HG03139 (cell line): ENCODE results near the gene DACT2.
"Not testable (repeated sequence)": the region's sequence is repeated elsewhere in the genome, so short reads cannot be mapped to it uniquely, and the experiment has no call there.

ENCODE experiments used
- ATAC-seq: cut with Tn5 transposase; IDR thresholded peaks from one replicate; pipeline ENCODE4 v1.9.1; 2021; ENCODE audit not compliant: unreplicated experiment

Gene DACT2

GRCh38 chr6:168326294-168327261 is 7.0 kb upstream of the DACT2 start:
- ATAC-seq: no peak

- no peak for ATAC-seq
Measured at GRCh38 chr6:168322966-168323365, 3.4 kb upstream of the DACT2 start.

DNA sequence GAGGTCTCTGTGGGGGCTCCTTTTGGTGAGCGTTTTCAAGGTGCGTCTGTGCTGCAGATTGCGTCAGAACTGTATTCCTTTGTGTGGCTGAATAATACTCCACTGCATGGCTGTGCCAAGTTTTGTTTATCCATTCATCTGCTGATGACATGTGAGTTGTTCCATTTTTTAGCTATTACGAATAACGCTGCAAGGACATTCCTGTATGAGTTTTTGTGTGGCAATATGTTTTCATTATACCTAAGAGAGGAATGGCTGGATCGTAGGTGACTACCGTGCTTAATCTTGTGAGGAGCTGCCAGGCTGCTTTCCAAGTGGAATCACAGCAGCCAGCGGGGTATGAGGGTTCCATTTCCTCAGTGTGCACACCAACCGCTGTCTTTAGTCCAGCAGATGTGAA is 1.1 kb upstream of the DACT2 start:
- no peak for ATAC-seq

- ATAC-seq: no peak
Measured at GRCh38 chr6:168318579-168319278, 848 bp downstream of the DACT2 start.

- ATAC-seq: no peak
Measured at GRCh38 chr6:168318090-168318489, 1.5 kb downstream of the DACT2 start.

- no peak for ATAC-seq
Measured at GRCh38 chr6:168315596-168315995, 4.0 kb downstream of the DACT2 start.

DNA sequence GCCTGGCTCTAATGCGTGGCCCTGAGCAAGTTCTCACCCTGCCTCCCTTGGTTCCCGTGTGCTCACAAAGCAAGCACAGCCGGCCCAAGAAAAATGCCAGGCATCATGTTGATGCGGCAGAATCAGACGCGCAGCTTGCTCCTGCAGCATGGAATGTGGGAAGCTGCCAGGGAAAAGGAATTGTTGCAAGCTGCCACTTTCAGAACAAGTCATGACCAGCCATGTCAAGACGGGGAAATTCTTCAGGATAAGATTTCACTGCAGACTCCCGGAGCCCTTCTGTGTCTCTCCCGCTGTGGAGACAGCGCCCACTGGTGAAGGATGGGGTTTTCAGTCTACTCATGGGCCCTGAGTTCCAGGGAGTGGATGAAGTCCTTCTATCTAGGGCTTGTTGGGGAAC is 4.6 kb downstream of the DACT2 start:
- no peak for ATAC-seq

- no peak for ATAC-seq
Measured at GRCh38 chr6:168314021-168314420, 5.6 kb downstream of the DACT2 start.

DNA sequence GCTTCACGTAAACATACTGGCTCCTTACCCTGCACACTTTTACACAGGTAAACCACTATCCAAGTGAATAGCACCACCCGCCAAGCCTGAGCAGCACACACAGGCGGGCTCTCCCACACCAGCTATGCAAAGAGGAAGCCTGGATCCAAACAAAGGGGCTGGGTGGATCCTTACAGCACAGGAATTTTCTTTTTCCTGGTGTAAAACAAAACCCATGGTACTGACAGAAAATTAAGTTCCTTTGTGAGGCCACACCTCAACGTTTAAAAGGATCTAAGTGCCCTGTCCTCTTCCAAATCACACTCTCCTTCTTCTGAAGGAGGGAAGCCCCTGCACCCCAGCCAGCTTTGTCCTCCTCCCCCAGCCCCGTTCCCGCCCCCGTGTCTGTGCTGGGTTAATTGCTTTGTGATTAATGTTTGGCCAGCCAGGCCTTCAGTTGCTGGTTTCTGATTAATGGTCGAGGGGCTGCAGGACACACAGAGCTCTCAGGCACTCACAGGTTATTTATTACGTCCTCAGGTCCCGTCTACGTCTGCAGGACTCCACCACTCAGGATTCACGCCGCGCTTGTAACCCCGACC is 6.1 kb downstream of the DACT2 start:
- no peak for ATAC-seq

DNA sequence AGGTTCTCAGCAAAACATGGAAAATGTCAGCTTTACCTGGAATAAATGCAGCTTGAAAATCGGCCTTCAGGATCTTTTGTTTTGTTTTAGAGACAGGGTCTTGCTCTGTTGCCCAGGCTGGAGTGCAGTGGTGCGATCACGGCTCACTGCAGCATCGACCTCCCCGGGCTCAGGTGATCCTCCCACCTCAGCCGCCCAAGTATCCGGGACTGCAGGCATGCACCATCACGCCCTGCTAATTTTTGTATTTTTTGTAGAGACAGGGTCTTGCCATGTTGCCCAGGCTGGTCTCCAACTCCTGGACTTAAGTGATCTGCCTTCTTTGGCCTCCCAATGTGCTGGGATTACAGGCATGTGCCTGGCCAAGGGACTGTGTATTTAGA is 7.5 kb downstream of the DACT2 start:
- ATAC-seq: not testable (repeated sequence)

DNA sequence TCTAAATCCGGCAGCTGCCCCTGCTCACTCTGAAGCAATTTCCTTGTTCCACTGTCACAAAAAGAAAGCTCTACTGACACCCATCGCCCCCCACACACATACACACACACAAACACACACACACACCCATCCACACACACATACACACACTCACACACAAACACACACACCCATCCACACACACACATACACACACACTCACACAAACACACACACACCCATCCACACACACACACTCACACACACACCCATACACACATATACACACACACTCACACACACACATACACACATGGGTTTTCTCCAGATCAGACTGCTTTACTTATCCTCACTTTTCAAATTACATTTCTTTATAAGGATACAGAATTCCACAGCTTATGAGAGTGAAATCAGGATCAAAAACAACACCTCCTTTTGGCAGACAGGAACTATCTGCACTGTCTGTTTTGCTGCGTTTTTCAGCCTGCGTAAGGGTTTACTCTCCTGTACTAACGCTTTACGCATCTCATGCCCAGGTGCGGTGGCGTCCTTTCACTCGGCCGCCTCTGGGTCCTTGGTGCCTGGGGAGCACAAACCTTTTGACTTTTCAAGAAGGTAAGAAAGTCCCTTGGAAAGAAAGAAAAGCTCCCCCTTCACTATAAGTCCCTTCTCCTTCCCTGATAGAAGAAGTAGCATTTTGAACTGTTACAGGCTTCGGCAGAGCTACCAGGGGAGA is 8.0 kb downstream of the DACT2 start:
- no peak for ATAC-seq

DNA sequence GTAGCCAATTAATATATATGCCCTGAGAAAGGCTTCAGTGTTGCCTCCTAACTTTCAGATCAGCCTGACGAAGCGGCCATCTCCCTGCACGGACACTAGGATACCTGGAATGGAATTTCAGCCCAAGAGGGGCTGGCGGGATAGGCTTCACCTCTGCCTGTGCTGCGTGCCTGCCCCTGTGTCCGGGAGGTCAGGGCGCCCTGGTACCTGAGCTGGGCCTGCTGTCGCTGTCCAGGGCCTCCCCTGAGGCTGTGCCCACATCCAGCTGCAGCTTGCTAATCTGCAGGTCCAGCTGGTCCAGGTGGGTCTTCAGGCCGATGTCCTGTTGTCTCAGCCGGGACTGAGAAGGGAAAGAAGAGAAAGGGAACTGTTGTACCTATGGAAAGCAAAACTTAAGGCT is 8.6 kb downstream of the DACT2 start:
- ATAC-seq: no peak

DNA sequence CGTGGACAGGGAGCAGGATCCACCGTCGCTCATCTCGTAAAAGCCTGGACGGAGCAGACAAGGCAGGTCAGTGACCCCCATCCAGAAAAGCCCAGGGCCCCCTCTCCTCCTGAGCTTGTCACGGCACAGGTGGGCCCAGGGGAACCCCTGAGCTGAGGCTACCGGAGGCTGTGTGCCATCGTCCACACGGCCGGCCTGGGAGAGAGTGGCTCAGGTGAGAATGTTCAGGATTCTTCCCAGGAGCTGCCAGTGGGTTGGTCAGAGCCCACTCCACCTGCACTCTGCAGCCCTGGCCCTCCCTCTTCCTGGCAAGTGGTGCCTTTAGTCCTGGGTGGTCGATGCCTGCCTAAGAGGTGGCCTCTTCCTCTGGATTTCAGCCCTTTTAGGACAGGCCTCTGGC is 9.2 kb downstream of the DACT2 start:
- no peak for ATAC-seq

- ATAC-seq: no peak
Measured at GRCh38 chr6:168309997-168310396, 9.6 kb downstream of the DACT2 start.

DNA sequence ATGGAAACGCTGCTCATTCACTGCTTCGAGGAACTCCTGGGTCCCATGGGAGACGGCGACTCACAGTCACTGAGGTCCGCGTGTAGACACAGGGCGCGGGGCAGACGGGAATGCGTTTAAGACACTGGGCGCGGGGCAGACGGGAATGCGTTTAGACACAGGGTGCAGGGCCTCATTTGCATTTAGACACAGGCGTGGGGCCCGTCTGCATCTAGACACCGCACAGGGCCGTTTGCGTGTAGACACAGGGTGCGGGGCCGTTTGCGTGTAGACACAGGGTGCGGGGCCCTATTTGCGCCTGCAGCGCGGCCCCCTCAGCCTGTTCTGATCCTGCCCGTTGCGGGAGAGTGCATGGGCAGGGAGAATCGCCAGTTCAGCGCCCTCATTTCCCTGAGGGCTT is 10.4 kb downstream of the DACT2 start:
- ATAC-seq: no peak

DNA sequence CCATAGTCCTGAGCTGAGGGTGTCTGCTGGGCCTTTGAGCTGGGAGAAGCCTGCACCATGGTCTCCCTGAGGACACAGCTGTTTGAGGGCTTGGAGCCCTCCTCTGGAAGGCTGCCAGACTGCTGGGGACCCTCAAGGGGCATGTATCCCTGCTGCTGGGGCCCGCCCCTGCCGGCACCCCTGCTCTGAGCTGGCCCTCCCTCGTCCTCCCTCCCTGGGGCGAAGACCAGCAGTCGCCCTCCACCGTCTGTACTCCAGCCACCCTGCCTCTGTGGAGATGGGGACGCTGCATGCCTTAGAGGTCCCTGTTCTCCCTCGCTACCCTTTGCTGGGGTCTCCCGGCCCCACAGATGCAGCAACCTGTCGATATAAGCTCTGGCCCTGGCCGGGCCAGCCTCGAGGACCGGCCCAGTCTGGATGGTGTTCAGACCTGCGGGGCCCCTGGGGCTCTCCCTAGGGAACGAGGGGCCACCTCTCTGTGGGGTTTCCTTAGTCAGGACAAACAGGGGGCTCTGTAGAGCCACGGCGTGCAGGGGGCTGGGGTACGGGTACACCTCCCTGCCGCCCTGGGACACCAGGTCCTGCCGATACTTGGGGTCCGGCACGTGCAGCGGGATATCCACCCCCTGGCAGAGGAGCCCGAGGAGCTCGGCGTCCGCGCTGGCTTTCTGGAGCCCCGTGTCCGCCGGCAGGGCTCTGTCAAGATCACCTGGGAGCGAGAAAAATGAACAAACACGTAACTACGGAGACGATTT is 11.0 kb downstream of the DACT2 start:
- ATAC-seq: no peak

DNA sequence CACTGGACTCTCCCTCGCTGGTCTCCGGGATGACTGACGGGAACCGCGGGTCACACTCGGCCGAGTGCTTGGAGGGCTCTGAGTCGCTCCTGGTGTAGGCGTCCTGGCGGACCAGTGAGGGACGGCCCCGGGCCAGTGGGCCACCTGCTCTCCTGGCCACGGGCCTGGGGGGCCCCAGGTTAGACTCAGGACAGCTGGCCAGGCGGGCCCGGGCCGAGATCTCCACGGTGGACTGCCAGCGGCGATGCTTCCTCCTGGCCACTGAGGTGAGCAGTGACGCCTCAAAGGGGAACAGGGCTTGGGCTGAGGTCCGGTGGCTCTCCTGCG is 11.9 kb downstream of the DACT2 start:
- no peak for ATAC-seq

GRCh38 chr6:168307015-168307694 is 12.4 kb downstream of the DACT2 start:
- no peak for ATAC-seq

DNA sequence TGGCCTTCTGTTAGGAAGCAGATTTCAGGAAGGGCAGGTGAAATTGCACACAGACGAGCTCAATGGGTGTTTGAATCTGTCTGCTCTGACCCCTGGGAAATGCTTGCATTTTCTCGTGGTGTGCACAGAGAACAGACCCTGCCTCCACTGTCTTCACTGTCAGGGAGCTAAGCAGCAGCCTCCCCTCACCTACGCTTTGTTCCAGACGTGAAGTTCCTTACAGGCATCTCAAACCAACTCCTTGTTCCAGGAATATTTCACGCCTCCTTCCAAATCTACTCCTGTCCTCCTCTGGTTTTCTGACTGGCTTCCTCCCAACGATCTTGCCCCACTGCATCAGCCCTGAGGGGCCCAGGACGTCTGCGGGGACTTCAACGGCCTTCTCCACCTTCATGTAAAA is 13.7 kb downstream of the DACT2 start:
- ATAC-seq: no peak

DNA sequence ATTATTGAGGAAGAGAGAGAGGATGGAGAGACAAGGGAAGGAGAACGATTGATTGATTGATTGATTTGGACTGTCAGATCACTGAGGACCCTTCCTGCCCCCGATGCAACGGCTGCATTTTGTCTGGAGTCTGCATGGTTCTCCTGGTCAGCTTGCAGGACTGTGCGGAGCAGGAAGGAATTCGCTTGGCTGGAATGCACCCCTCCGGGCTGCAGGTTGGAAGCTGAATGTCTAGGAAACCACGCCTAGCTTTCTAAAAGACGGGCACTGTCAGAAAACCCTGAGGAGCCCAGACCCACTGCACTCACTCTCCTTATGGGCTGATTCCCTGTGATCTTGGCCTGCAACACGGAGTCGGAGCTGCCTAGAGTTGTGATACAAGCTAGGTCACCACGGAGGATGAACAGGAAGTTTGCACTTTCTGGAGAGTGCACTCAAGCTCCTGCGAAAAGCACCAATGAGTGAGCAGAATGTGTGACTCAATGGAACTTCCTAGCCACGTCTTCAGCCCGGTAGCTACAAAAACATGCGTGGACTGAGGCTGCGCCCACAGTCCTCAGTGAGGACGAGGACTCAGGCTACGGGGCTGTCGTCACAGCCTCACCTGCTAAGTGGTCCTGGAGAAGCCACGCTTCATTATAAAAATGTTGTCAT is 14.4 kb downstream of the DACT2 start:
- no peak for ATAC-seq
